Muscle layer of colon (tissue), 2 donors: ENCODE results near the gene FRMD4A.
"Not testable (repeated sequence)": the region's sequence is repeated elsewhere in the genome, so short reads cannot be mapped to it uniquely, and the experiment has no call there.

Source experiments
- H3K27ac ChIP-seq: one replicate; pipeline ENCODE4 v1.7.0; 2013; ENCODE audit warnings: low read depth, mild to moderate bottlenecking, low read length, moderate library complexity
- H3K27me3 ChIP-seq, 2 donors: one replicate each; pipeline ENCODE4 v1.7.0; 2013; ENCODE audit warnings: low read length in 2 of 2, mild to moderate bottlenecking in 2 of 2; ENCODE audit not compliant: insufficient read depth in 2 of 2, control insufficient read depth in 1 of 2
- H3K36me3 ChIP-seq: one replicate; pipeline ENCODE4 v1.7.0; 2013; ENCODE audit warnings: mild to moderate bottlenecking, low read length; ENCODE audit not compliant: insufficient read depth
- H3K4me1 ChIP-seq: one replicate; pipeline ENCODE4 v1.7.0; 2013; ENCODE audit warnings: mild to moderate bottlenecking, low read length; ENCODE audit not compliant: insufficient read depth
- H3K4me3 ChIP-seq, 2 donors: one replicate each; pipeline ENCODE4 v1.7.0; 2013; ENCODE audit warnings: low read length in 2 of 2, low read depth in 1 of 2, mild to moderate bottlenecking in 1 of 2, moderate library complexity in 1 of 2
- H3K9ac ChIP-seq: one replicate; pipeline ENCODE4 v1.7.0; 2013; ENCODE audit warnings: low read length
- H3K9me3 ChIP-seq: one replicate; pipeline ENCODE4 v1.7.0; 2013; ENCODE audit warnings: mild to moderate bottlenecking, low read length
- donor health status: abdominal sarcoma.
- donor health status: Adenocarcinoma of cecum.

FRMD4A gene

GRCh38 chr10:13960603-13961002 lies 370.1 kb downstream of the FRMD4A start:
- no peak overlapping the region for H3K27ac ChIP-seq
- H3K27me3 ChIP-seq, result no peaks in the 10 kb centered on the region

GRCh38 chr10:13959443-13960359 lies 371.0 kb downstream of the FRMD4A start:
- H3K9me3 ChIP-seq, result no peaks in the 10 kb centered on the region
- no peak overlapping the region for H3K4me3 ChIP-seq
- H3K36me3 ChIP-seq, result no peaks in the 10 kb centered on the region
- no peak overlapping the region for H3K27ac ChIP-seq
- no peaks in the 10 kb centered on the region for H3K27me3 ChIP-seq
- H3K9ac ChIP-seq, result no peak overlapping the region
- no peaks in the 10 kb centered on the region for H3K4me1 ChIP-seq

More at GRCh38 chr10:13960603-13961002, 370.1 kb downstream of the FRMD4A start:
- H3K9ac ChIP-seq, result no peak overlapping the region
- no peaks in the 10 kb centered on the region for H3K4me1 ChIP-seq
- no peaks in the 10 kb centered on the region for H3K9me3 ChIP-seq
- no peak overlapping the region for H3K4me3 ChIP-seq
- no peaks in the 10 kb centered on the region for H3K36me3 ChIP-seq

- no peaks in the 10 kb centered on the region for H3K4me1 ChIP-seq
- H3K36me3 ChIP-seq, result no peaks in the 10 kb centered on the region
- no peak overlapping the region for H3K4me3 ChIP-seq
- no peaks in the 10 kb centered on the region for H3K9me3 ChIP-seq
- no peak overlapping the region for H3K9ac ChIP-seq
- H3K27ac ChIP-seq, result no peak overlapping the region
- H3K27me3 ChIP-seq, result no peaks in the 10 kb centered on the region
These were observed 372.9 kb downstream of the FRMD4A start for GRCh38 chr10:13957856-13958255.

GRCh38 chr10:13956826-13957225 lies 373.9 kb downstream of the FRMD4A start:
- no peaks in the 10 kb centered on the region for H3K36me3 ChIP-seq
- no peaks in the 10 kb centered on the region for H3K4me1 ChIP-seq
- peak overlapping the region; percentile 21 for H3K9ac ChIP-seq
- H3K27me3 ChIP-seq, result no peaks in the 10 kb centered on the region
- no peaks in the 10 kb centered on the region for H3K9me3 ChIP-seq
- H3K27ac ChIP-seq, result peak overlapping the region; percentile 3
- no peak overlapping the region for H3K4me3 ChIP-seq

- no peaks in the 10 kb centered on the region for H3K36me3 ChIP-seq
- H3K27ac ChIP-seq, result no peak overlapping the region
These were observed 375.2 kb downstream of the FRMD4A start for GRCh38 chr10:13955409-13956068.

GRCh38 chr10:13954195-13954594 lies 376.5 kb downstream of the FRMD4A start:
- not testable (repeated sequence) for H3K4me3 ChIP-seq, H3K4me1 ChIP-seq, H3K9me3 ChIP-seq, H3K9ac ChIP-seq, H3K27me3 ChIP-seq, H3K36me3 ChIP-seq, H3K27ac ChIP-seq

More at GRCh38 chr10:13955409-13956068, 375.2 kb downstream of the FRMD4A start:
- Histone ChIP-seq H3K9me3 (no peaks in the 10 kb centered on the region), H3K9ac (no peak overlapping the region), H3K4me3 (no peak overlapping the region), H3K27me3 (no peaks in the 10 kb centered on the region), H3K4me1 (no peaks in the 10 kb centered on the region)

- no peaks in the 10 kb centered on the region for H3K36me3 ChIP-seq
- no peaks in the 10 kb centered on the region for H3K27me3 ChIP-seq
- H3K4me1 ChIP-seq, result no peaks in the 10 kb centered on the region
- no peak overlapping the region for H3K27ac ChIP-seq
- no peak overlapping the region for H3K4me3 ChIP-seq
- no peak overlapping the region for H3K9ac ChIP-seq
- H3K9me3 ChIP-seq, result no peaks in the 10 kb centered on the region
These were observed 377.4 kb downstream of the FRMD4A start for GRCh38 chr10:13953371-13953770.

- H3K27ac ChIP-seq, result no peak overlapping the region
- H3K9ac ChIP-seq, result no peak overlapping the region
- H3K4me1 ChIP-seq, result peaks cover 11% of the 10 kb centered on the region
These were observed 380.2 kb downstream of the FRMD4A start for GRCh38 chr10:13950543-13950939.

GRCh38 chr10:13949844-13950542 lies 380.7 kb downstream of the FRMD4A start:
- Histone ChIP-seq H3K4me1 (peaks cover 16% of the 10 kb centered on the region), H3K9ac (no peak overlapping the region), H3K27me3 (no peaks in the 10 kb centered on the region), H3K36me3 (no peaks in the 10 kb centered on the region), H3K27ac (no peak overlapping the region), H3K4me3 (no peak overlapping the region), H3K9me3 (no peaks in the 10 kb centered on the region)

More at GRCh38 chr10:13950543-13950939, 380.2 kb downstream of the FRMD4A start:
- H3K4me3 ChIP-seq, result no peak overlapping the region
- no peaks in the 10 kb centered on the region for H3K9me3 ChIP-seq
- no peaks in the 10 kb centered on the region for H3K27me3 ChIP-seq
- H3K36me3 ChIP-seq, result no peaks in the 10 kb centered on the region

- no peak overlapping the region for H3K4me3 ChIP-seq
- no peak overlapping the region for H3K9ac ChIP-seq
- no peaks in the 10 kb centered on the region for H3K9me3 ChIP-seq
- no peaks in the 10 kb centered on the region for H3K36me3 ChIP-seq
- H3K27ac ChIP-seq, result no peak overlapping the region
- H3K27me3 ChIP-seq, result no peaks in the 10 kb centered on the region
- peaks cover 20% of the 10 kb centered on the region for H3K4me1 ChIP-seq
These were observed 384.6 kb downstream of the FRMD4A start for GRCh38 chr10:13946209-13946460.

GRCh38 chr10:13945390-13946208 lies 385.1 kb downstream of the FRMD4A start:
- peaks cover 20% of the 10 kb centered on the region for H3K4me1 ChIP-seq
- H3K27ac ChIP-seq, result peak overlapping the region; percentile 43
- H3K4me3 ChIP-seq, result no peak overlapping the region
- no peaks in the 10 kb centered on the region for H3K9me3 ChIP-seq
- H3K36me3 ChIP-seq, result no peaks in the 10 kb centered on the region
- no peak overlapping the region for H3K9ac ChIP-seq
- no peaks in the 10 kb centered on the region for H3K27me3 ChIP-seq
